Astrocyte (in vitro differentiated cells and primary cell): ENCODE measurements around the gene B4GALNT1. TPM values are rescaled to one million over a fixed set of nuclear protein-coding genes. Genes with fewer than 3 reads are reported as not detected.

Source experiments
- DNase-seq: peaks from one replicate; pipeline ENCODE4 v3.0.0-alpha.2; 2010; ENCODE audit warnings: low read depth
- FAIRE-seq: peaks from 2 replicates; lab custom pipeline; 2011; peaks lifted over from hg19 to GRCh38; lab: Jason Lieb, UNC
- H2AFZ ChIP-seq: 2 replicates; pipeline ENCODE4 v1.6.0; 2012; ENCODE audit warnings: low read depth, low read length, inconsistent platforms
- H3K27ac ChIP-seq: 2 replicates; pipeline ENCODE4 v1.5.1; 2011; ENCODE audit warnings: low read depth, low read length, inconsistent platforms
- H3K27me3 ChIP-seq: 2 replicates; pipeline ENCODE4 v1.6.0; 2011; ENCODE audit warnings: low read length, inconsistent platforms; ENCODE audit not compliant: insufficient read depth
- H3K36me3 ChIP-seq: 2 replicates; pipeline ENCODE4 v1.5.1; 2011; ENCODE audit warnings: low read length, inconsistent platforms; ENCODE audit not compliant: insufficient read depth
- H3K4me1 ChIP-seq: 2 replicates; pipeline ENCODE4 v1.5.1; 2011; ENCODE audit warnings: low read length, inconsistent platforms; ENCODE audit not compliant: insufficient read depth
- H3K4me2 ChIP-seq: 2 replicates; pipeline ENCODE4 v1.6.0; 2012; ENCODE audit warnings: low read length, inconsistent platforms
- H3K4me3 ChIP-seq: 2 replicates; pipeline ENCODE4 v1.5.1; 2011; ENCODE audit warnings: low read depth, mild to moderate bottlenecking, low read length, inconsistent platforms; ENCODE audit not compliant: insufficient read depth
- H3K79me2 ChIP-seq: 2 replicates; pipeline ENCODE4 v1.6.0; 2012; ENCODE audit warnings: mild to moderate bottlenecking, low read length, inconsistent platforms; ENCODE audit not compliant: insufficient read depth
- H3K9ac ChIP-seq: 2 replicates; pipeline ENCODE4 v1.6.0; 2012; ENCODE audit warnings: mild to moderate bottlenecking, low read length, inconsistent platforms
- H3K9me3 ChIP-seq: 2 replicates; pipeline ENCODE4 v1.5.1; 2012; ENCODE audit warnings: low read depth, mild to moderate bottlenecking, low read length, inconsistent platforms; ENCODE audit not compliant: insufficient read depth
- H4K20me1 ChIP-seq: 2 replicates; pipeline ENCODE4 v1.6.0; 2012; ENCODE audit warnings: low read length, inconsistent platforms; ENCODE audit not compliant: insufficient read depth
- H3K27ac Mint-ChIP-seq: one replicate; pipeline ENCODE4 v1.8.0; 2021; ENCODE audit warnings: mild to moderate bottlenecking, mixed read lengths; ENCODE audit not compliant: unreplicated experiment
- H3K27me3 Mint-ChIP-seq: one replicate; pipeline ENCODE4 v1.8.0; 2021; ENCODE audit warnings: low read depth, mixed read lengths; ENCODE audit not compliant: unreplicated experiment
- H3K36me3 Mint-ChIP-seq: one replicate; pipeline ENCODE4 v1.8.0; 2021; ENCODE audit warnings: low read depth, mixed read lengths; ENCODE audit not compliant: unreplicated experiment
- H3K4me1 Mint-ChIP-seq: one replicate; pipeline ENCODE4 v1.8.0; 2021; ENCODE audit warnings: low read depth, mixed read lengths; ENCODE audit not compliant: unreplicated experiment
- H3K4me3 Mint-ChIP-seq: one replicate; pipeline ENCODE4 v1.8.0; 2021; ENCODE audit warnings: mild to moderate bottlenecking, moderate library complexity, mixed read lengths; ENCODE audit not compliant: unreplicated experiment
- H3K9me3 Mint-ChIP-seq: one replicate; pipeline ENCODE4 v1.8.0; 2021; ENCODE audit warnings: mild to moderate bottlenecking, mixed read lengths; ENCODE audit not compliant: unreplicated experiment
- EZH2 ChIP-seq: IDR thresholded peaks from 2 replicates; pipeline ENCODE4 v1.6.1; 2012; ENCODE audit warnings: mild to moderate bottlenecking, low read length, inconsistent platforms; ENCODE audit not compliant: insufficient read depth
- total RNA-seq: library from RNA; stranded (reverse); gene quantifications from 2 replicates; pipeline ENCODE4 v1.2.1, GENCODE V29; 2021
- TF ChIP-seq, protein P1 (sequence below): IDR thresholded peaks from 2 replicates; pipeline ENCODE4 v1.5.1; 2011; ENCODE audit warnings: low read depth, mild to moderate bottlenecking, inconsistent platforms, low read length, moderate library complexity; ENCODE audit not compliant: insufficient read depth

B4GALNT1 gene
- total RNA-seq, 1 donor from 2014 or later = 2.5 TPM

DNA sequence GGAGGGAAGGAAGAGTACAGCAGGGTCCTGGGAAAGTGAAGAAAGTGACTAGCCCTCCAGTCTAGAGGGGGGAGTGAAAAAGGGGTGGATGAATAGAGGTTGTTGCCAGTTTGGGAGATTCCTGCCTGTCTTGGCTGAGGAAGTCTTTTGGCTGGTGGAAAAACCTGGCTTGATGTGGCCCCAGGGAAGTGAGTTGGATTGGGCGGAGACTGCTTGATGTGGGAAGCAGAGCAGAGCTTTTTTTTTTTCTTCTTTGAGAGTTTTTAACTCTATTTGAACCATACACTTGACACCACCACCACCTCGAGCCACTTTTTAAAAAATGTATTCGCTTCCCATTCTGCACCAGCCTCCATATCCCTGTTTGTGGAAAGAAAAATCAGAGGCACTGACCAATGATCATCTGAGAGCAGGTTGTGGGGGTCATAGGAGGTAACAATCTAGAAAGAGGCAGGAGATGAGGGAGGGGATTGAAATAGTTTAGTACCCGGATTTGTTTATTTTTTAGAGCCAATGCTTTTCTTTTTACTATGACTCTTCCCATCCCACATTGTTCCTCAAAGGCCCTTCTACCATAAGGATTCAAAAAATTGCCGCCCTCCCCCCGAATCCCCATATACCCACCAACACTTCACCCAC is 29.1 kb downstream of the B4GALNT1 start:
- peak overlapping the region; percentile 88 for H3K9ac ChIP-seq
- peak overlapping the region; percentile 86 for H3K4me3 Mint-ChIP-seq
- peak; percentile 64 for DNase-seq

DNA sequence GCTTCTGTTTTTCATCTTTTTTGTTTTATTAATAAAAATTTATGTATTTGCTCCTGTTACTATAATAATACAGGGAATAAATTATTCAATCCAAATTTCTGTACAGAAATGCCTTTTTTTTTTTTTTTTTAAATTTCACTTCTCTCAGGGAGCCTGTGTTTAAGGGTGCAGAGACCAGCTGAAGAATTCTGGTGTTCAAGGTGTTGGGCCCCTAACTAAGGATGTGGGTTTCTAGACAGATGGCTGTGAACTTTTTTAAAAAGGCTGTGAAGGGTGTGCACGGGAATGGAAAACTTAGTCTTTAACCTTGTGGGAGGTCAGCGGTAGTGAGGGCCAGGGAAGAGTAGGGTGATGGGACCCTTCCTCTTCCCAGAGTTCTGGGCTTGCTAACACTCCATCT is 29.7 kb downstream of the B4GALNT1 start:
- Histone ChIP-seq H3K27me3 (no peaks in the 10 kb centered on the region), H3K9ac (no peak overlapping the region), H3K4me2 (no peak overlapping the region), H3K79me2 (no peaks in the 10 kb centered on the region), H3K36me3 (peaks cover 2% of the 10 kb centered on the region), H3K4me3 (no peak overlapping the region), H3K4me1 (peaks cover 12% of the 10 kb centered on the region), H3K27ac (no peak overlapping the region), H4K20me1 (no peaks in the 10 kb centered on the region), H3K9me3 (no peaks in the 10 kb centered on the region), H2AFZ (no peak overlapping the region)
- no peak for TF ChIP-seq EZH2
- TF ChIP-seq, protein P1, sequence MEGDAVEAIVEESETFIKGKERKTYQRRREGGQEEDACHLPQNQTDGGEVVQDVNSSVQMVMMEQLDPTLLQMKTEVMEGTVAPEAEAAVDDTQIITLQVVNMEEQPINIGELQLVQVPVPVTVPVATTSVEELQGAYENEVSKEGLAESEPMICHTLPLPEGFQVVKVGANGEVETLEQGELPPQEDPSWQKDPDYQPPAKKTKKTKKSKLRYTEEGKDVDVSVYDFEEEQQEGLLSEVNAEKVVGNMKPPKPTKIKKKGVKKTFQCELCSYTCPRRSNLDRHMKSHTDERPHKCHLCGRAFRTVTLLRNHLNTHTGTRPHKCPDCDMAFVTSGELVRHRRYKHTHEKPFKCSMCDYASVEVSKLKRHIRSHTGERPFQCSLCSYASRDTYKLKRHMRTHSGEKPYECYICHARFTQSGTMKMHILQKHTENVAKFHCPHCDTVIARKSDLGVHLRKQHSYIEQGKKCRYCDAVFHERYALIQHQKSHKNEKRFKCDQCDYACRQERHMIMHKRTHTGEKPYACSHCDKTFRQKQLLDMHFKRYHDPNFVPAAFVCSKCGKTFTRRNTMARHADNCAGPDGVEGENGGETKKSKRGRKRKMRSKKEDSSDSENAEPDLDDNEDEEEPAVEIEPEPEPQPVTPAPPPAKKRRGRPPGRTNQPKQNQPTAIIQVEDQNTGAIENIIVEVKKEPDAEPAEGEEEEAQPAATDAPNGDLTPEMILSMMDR = no peak
- DNase-seq = no peak
- peak overlapping the region; percentile 86 for H3K4me3 Mint-ChIP-seq
- peaks cover 40% of the 10 kb centered on the region for H3K36me3 Mint-ChIP-seq
- H3K27ac Mint-ChIP-seq = no peak overlapping the region
- peaks cover 2% of the 10 kb centered on the region for H3K9me3 Mint-ChIP-seq
- no peak for FAIRE-seq
- peaks cover 17% of the 10 kb centered on the region for H3K4me1 Mint-ChIP-seq
- peaks cover 1% of the 10 kb centered on the region for H3K27me3 Mint-ChIP-seq

More for the DNA sequence above, 29.1 kb downstream of the B4GALNT1 start:
- no peak for FAIRE-seq
- peak overlapping the region; percentile 41 for H3K27ac ChIP-seq
- H3K9me3 Mint-ChIP-seq = peaks cover 2% of the 10 kb centered on the region
- TF ChIP-seq, protein P1 = no peak
- TF ChIP-seq EZH2 = no peak
- H3K4me1 Mint-ChIP-seq = peaks cover 17% of the 10 kb centered on the region
- peaks cover 42% of the 10 kb centered on the region for H3K36me3 Mint-ChIP-seq
- H3K9me3 ChIP-seq = no peaks in the 10 kb centered on the region
- H3K4me3 ChIP-seq = peak overlapping the region; percentile 75
- peaks cover 12% of the 10 kb centered on the region for H3K4me1 ChIP-seq
- peak overlapping the region; percentile 91 for H3K27ac Mint-ChIP-seq
- H2AFZ ChIP-seq = peak overlapping the region; percentile 99
- H3K79me2 ChIP-seq = no peaks in the 10 kb centered on the region
- H3K36me3 ChIP-seq = peaks cover 2% of the 10 kb centered on the region
- no peaks in the 10 kb centered on the region for H3K27me3 ChIP-seq
- H3K4me2 ChIP-seq = peak overlapping the region; percentile 95
- H3K27me3 Mint-ChIP-seq = peaks cover 5% of the 10 kb centered on the region
- no peaks in the 10 kb centered on the region for H4K20me1 ChIP-seq

DNA sequence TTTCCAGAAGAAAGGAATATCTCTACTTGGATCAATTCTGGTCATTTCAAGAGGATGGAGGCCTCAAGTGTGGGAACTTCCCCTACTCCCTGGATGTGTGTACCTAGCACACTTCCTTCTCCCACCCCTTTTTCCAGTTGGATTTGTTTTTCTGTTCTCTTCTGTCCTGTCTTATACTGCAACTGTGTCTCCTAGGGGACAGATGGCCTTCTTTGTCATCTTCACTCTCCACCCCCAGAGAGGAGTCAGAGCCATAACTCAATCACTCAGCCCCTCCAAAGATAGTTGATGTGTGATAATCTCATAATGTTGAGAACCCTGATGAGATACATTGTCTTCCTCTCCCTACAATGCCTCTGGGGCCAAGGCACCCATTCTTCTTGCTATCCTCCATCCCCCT is 30.5 kb downstream of the B4GALNT1 start:
- Mint-ChIP-seq H3K36me3 (peaks cover 41% of the 10 kb centered on the region), H3K27me3 (peaks cover 1% of the 10 kb centered on the region), H3K4me3 (peak overlapping the region; percentile 66), H3K9me3 (peaks cover 2% of the 10 kb centered on the region), H3K27ac (no peak overlapping the region), H3K4me1 (peaks cover 17% of the 10 kb centered on the region)
- H3K9me3 ChIP-seq = no peaks in the 10 kb centered on the region
- no peaks in the 10 kb centered on the region for H3K27me3 ChIP-seq
- H3K9ac ChIP-seq = no peak overlapping the region
- no peak for TF ChIP-seq EZH2
- TF ChIP-seq, protein P1 = no peak
- no peak overlapping the region for H3K27ac ChIP-seq
- no peaks in the 10 kb centered on the region for H4K20me1 ChIP-seq
- no peak overlapping the region for H2AFZ ChIP-seq
- DNase-seq = no peak
- H3K4me2 ChIP-seq = no peak overlapping the region
- H3K4me3 ChIP-seq = no peak overlapping the region
- peaks cover 2% of the 10 kb centered on the region for H3K36me3 ChIP-seq
- H3K4me1 ChIP-seq = peaks cover 12% of the 10 kb centered on the region
- H3K79me2 ChIP-seq = no peaks in the 10 kb centered on the region
- FAIRE-seq = no peak
